NT2/D1 (cell line): ENCODE measurements around the gene AKAP13.

Experiments
- SUZ12 ChIP-seq: IDR thresholded peaks from 2 replicates; pipeline ENCODE4 v1.6.1; 2011; ENCODE audit not compliant: insufficient read length, insufficient read depth; ENCODE audit errors: extremely low read depth
- ZNF274 ChIP-seq: IDR thresholded peaks from 2 replicates; pipeline ENCODE4 v1.6.1; 2011; ENCODE audit warnings: mild to moderate bottlenecking, low read depth, low read length

- TF ChIP-seq ZNF274, result no peak
- no peak for TF ChIP-seq SUZ12
Measured at GRCh38 chr15:85496551-85497171, 116.3 kb downstream of the AKAP13 start.
